Uterus (tissue), 2 donors: ENCODE measurements around the gene IQCB1.

Experiments used
- POLR2A ChIP-seq, 2 donors: fragments of 450-650 bp; IDR thresholded peaks; one replicate each; pipeline ENCODE4 v1.6.1; 2016; ENCODE audit warnings: antibody characterized with exemption in 2 of 2, mild to moderate bottlenecking in 1 of 2, moderate library complexity in 1 of 2
- TF ChIP-seq, protein P1 (sequence below), 4 experiments: fragments of 200-600 bp in 2 of 4; fragments of 450-650 bp in 2 of 4; sonication (generic) in 2 of 4; IDR thresholded peaks; one replicate each; pipeline ENCODE4 v1.5.1; 2016 to 2019; ENCODE audit warnings: antibody characterized with exemption in 4 of 4, mild to moderate bottlenecking in 2 of 4, moderate library complexity in 1 of 4

DNA sequence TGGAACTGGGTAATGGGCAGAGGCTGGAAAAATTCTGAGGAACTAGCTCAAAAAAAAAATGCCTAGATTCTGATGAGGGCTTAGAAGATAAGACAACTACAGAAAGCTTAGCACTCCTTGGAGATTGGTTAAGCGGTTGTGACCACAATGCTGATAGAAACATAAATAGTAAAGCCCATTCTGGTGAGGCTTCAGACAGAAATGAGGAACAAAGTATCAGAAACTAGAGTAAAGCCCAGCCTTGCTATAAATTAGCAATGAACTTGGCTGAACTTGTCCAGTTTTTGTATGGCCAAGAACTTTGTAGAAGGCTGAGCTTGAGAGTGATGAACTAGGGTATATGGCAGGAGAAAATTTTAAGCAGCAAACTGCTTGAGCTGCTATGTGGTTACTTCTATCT lies 110.7 kb downstream of the IQCB1 start:
- TF ChIP-seq, protein P1, sequence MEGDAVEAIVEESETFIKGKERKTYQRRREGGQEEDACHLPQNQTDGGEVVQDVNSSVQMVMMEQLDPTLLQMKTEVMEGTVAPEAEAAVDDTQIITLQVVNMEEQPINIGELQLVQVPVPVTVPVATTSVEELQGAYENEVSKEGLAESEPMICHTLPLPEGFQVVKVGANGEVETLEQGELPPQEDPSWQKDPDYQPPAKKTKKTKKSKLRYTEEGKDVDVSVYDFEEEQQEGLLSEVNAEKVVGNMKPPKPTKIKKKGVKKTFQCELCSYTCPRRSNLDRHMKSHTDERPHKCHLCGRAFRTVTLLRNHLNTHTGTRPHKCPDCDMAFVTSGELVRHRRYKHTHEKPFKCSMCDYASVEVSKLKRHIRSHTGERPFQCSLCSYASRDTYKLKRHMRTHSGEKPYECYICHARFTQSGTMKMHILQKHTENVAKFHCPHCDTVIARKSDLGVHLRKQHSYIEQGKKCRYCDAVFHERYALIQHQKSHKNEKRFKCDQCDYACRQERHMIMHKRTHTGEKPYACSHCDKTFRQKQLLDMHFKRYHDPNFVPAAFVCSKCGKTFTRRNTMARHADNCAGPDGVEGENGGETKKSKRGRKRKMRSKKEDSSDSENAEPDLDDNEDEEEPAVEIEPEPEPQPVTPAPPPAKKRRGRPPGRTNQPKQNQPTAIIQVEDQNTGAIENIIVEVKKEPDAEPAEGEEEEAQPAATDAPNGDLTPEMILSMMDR (IDR thresholded peaks at IDR 0.05): no peak
- no peak for TF ChIP-seq POLR2A (IDR thresholded peaks at IDR 0.05)
